ENCODE data around the gene DLGAP4.

DNA sequence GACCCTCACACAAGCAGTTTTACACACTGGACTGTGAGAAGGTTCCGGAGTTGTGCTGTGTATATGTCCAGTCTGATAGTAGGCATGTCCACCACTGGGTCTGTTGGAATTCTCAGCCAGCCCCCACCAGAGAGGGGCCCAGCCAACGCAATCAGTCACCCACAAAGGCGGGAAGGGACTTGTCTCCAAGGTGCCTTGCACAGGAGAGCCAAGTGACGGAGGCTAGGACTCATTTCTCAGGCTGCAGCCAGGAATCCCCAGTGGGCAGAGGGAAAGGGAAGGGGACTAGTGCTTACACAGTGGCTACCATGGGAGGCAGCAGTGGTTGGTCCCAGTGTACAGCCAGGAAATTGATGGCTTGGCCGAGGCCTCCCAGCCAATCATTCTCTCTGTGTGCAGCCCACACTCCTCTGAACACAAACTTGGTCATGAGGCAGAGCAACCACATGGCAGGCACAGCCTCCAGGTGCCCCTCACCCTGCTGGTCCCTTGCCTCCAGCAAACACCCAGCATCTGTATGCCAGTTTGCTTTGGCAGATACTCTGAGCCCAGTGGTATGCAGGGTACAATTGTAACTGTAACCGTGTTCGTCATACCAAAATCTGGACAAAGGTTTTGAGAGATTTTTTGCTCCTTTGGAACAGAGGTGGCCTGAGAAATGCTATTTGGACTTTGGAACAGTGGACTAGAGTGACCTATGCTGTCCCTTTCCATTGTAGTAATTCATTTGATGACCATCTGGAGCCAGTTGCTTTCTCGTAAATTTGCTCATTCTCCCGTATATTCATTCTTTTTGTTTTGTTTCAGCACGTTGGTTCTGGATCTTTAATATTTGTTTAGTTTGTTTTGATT lies 162.2 kb downstream of the DLGAP4 start:
- TF ChIP-seq, protein P1, sequence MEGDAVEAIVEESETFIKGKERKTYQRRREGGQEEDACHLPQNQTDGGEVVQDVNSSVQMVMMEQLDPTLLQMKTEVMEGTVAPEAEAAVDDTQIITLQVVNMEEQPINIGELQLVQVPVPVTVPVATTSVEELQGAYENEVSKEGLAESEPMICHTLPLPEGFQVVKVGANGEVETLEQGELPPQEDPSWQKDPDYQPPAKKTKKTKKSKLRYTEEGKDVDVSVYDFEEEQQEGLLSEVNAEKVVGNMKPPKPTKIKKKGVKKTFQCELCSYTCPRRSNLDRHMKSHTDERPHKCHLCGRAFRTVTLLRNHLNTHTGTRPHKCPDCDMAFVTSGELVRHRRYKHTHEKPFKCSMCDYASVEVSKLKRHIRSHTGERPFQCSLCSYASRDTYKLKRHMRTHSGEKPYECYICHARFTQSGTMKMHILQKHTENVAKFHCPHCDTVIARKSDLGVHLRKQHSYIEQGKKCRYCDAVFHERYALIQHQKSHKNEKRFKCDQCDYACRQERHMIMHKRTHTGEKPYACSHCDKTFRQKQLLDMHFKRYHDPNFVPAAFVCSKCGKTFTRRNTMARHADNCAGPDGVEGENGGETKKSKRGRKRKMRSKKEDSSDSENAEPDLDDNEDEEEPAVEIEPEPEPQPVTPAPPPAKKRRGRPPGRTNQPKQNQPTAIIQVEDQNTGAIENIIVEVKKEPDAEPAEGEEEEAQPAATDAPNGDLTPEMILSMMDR (CRISPR knock-in tag; IDR thresholded peaks at IDR 0.05), result peak; percentile 51
- TF ChIP-seq, protein P2, sequence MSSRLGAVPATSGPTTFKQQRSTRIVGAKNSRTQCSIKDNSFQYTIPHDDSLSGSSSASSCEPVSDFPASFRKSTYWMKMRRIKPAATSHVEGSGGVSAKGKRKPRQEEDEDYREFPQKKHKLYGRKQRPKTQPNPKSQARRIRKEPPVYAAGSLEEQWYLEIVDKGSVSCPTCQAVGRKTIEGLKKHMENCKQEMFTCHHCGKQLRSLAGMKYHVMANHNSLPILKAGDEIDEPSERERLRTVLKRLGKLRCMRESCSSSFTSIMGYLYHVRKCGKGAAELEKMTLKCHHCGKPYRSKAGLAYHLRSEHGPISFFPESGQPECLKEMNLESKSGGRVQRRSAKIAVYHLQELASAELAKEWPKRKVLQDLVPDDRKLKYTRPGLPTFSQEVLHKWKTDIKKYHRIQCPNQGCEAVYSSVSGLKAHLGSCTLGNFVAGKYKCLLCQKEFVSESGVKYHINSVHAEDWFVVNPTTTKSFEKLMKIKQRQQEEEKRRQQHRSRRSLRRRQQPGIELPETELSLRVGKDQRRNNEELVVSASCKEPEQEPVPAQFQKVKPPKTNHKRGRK (CRISPR knock-in tag; IDR thresholded peaks at IDR 0.05), result no peak
- TF ChIP-seq ZZZ3 (CRISPR knock-in tag; IDR thresholded peaks at IDR 0.05; ENCODE audit: borderline replicate concordance) (no peak), EZH2 (conservative IDR thresholded peaks at IDR 0.05; ENCODE audit: low read depth, low read length) (no peak), XRCC5 (optimal IDR thresholded peaks at IDR 0.05; ENCODE audit: low read length) (peak; percentile 78), ZBTB7A (CRISPR knock-in tag; IDR thresholded peaks at IDR 0.05) (no peak)

Data from HepG2 (cell line).